GM12891 (cell line): ENCODE results near the gene NEK2.
"Not testable (repeated sequence)": the region's sequence is repeated elsewhere in the genome, so short reads cannot be mapped to it uniquely, and the experiment has no call there.

ENCODE experiments used
- DNase-seq: peaks from one replicate; pipeline ENCODE4 v3.0.0; 2011; ENCODE audit warnings: low spot score; ENCODE audit not compliant: insufficient read length
- FAIRE-seq: peaks from 2 replicates; lab custom pipeline; 2011; peaks lifted over from hg19 to GRCh38; lab: Jason Lieb, UNC
- PAX5 ChIP-seq: IDR thresholded peaks from 2 replicates; pipeline ENCODE4 v1.6.1; 2011; ENCODE audit warnings: low read length, moderate library complexity, mild to moderate bottlenecking; ENCODE audit not compliant: insufficient read depth, severe bottlenecking
- POLR2A ChIP-seq: IDR thresholded peaks from 2 replicates; pipeline ENCODE4 v1.6.1; 2011; ENCODE audit warnings: low read depth, low read length, control low read depth
- POLR2AphosphoS5 ChIP-seq: IDR thresholded peaks from 2 replicates; pipeline ENCODE4 v1.6.1; 2011; ENCODE audit warnings: low read depth, low read length, control low read depth
- POU2F2 ChIP-seq: IDR thresholded peaks from 2 replicates; pipeline ENCODE4 v1.6.1; 2011; ENCODE audit warnings: low read depth, mild to moderate bottlenecking, control low read depth, low read length, moderate library complexity
- SPI1 ChIP-seq: IDR thresholded peaks from 2 replicates; pipeline ENCODE4 v1.6.1; 2011; ENCODE audit warnings: low read depth, low read length, control low read depth
- TAF1 ChIP-seq: IDR thresholded peaks from 2 replicates; pipeline ENCODE4 v1.6.1; 2011; ENCODE audit warnings: low read depth, low read length, control low read depth

The NEK2 gene

DNA sequence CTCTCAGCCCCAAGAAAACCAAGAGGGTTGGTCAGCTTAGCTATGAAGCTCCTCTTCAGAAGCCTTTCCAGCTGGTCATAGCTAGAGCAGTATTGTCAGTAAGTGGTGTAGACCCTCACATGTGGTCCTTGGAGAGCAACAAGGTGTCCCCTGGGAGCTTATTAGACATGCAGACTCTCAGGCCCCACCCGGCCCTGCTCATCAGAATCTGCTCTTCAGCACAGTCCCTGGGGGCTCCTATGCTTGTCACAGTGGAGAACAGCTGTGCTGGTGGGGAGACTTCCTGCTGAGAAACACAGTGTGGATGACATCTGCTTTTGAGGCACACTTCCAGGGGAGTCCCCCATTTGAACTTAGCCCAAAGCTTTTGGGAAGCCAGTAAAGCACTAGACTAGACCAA lies 21.9 kb upstream of the NEK2 start:
- FAIRE-seq (peak; percentile 76), DNase-seq (no peak)
- TF ChIP-seq TAF1 (no peak), SPI1 (0 out of 2 replicates have a peak, but pooled peaks have one; percentile 30), POLR2A (no peak), POU2F2 (no peak), POLR2AphosphoS5 (no peak), PAX5 (no peak)

DNA sequence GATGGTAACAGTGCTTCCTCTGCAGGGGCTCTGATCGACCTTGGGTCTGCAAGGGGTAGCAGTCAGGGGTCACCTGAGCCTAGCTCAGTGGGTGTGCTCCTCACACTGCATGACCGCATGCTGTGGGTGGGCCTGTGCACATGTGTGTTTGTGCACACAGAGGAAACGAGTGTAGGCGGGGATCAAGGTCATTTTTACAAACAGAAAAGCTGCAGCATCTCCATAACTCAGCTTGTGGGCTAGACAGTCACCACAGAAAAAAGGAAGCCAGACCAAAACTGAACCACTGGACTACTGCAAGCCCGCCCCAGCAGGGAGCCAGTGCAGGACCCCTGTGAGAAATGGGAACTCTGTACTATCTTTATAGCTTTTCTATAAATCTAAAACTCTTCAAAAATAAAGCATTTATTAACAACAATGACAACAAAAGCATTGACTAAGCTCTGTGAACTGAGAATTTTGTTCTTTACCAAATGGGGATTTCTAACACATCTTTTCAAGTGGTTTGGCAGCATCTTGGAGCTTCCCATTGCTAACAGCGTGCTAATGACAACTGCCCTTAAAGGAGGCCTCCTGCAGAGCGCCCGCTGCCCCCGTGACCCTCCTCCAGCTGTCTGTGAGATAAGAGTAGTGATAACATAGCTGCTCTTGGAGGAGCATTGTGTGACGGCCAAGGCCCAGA lies 19.9 kb upstream of the NEK2 start:
- no peak for TF ChIP-seq TAF1
- TF ChIP-seq SPI1, result peak; percentile 89
- TF ChIP-seq POU2F2, result peak; percentile 85
- DNase-seq, result peak; percentile 31
- peak; percentile 98 for FAIRE-seq

DNA sequence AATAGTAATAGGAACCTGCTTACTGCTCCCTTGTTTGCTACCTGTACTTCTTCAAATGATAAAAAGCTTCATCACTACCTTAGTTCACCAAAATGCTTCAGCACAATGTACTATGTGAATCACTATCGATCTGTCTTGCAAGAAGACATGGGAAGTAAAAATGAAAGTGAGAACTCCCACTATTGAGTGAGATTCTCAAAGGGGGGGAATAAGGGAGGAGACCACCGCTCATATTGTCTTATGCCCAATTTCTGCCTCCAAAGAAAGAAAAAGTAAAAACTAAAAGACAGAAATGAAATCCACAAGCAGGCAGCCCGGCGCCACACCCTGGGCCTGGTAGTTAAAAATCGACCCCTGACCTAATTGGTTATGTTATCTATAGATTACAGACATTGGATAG lies 18.5 kb upstream of the NEK2 start:
- DNase-seq, FAIRE-seq: not testable (repeated sequence)

DNA sequence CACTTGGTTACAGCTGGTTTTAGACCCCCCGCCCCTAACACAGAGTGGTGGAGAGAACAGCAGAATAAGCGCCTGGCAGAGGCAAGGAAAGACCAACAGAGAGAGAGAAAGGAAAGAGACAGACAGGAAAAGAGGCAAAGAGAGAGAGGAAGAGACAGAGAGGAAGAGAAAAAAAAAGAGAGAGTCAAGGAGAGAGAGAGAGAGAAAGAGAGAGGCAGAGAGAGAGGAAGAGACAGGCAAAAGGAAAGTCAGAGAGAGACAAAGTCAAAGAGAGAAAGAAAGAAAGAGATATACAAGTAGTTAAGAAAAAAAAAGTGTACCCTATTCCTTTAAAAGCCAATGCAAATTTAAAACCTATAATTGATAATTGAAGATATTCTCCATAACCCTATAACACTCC lies 13.0 kb upstream of the NEK2 start:
- FAIRE-seq, result no peak
- no peak for DNase-seq
- TF ChIP-seq POLR2A (no peak), PAX5 (no peak), TAF1 (no peak), SPI1 (no peak), POLR2AphosphoS5 (no peak), POU2F2 (no peak)

DNA sequence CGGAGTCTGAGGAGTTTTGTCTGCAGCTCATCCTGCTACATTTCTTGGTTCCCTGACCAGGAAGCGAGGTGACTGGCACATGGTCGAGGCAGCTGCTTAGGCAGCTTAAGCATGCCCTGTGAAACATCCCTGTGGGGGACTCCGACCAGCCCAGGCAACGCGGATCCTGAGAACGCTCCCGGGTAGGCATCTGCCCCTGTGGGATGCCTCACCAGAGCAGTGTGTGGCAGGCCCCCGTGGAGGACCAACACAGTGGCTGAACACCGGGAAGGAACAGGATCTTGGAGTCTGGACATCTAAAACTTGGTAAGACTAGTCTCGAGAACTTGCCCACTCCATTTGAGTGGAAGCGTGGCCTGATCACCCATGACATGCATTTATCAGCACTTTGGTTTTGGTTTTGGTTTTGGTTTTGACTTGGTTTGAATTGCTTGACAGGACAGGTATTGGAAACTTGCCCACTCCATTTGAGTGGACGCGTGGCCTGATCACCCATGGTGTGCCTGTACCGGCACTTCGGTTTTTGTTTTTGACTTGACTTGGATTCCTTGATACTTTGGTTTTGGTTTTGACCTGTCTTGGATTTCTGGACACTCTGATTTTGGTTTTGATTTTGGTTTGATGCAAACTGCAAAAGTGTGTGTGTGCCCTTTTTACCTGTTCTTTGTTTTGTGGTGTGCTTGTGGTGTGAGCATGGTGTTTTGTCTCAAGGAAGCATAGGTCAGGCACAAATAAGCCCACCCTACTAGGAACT lies 12.2 kb upstream of the NEK2 start:
- FAIRE-seq, result peak; percentile 31
- no peak for DNase-seq
- no peak for TF ChIP-seq SPI1
- TF ChIP-seq POLR2A, result no peak
- no peak for TF ChIP-seq TAF1
- TF ChIP-seq POU2F2, result no peak
- TF ChIP-seq PAX5, result no peak
- no peak for TF ChIP-seq POLR2AphosphoS5

DNA sequence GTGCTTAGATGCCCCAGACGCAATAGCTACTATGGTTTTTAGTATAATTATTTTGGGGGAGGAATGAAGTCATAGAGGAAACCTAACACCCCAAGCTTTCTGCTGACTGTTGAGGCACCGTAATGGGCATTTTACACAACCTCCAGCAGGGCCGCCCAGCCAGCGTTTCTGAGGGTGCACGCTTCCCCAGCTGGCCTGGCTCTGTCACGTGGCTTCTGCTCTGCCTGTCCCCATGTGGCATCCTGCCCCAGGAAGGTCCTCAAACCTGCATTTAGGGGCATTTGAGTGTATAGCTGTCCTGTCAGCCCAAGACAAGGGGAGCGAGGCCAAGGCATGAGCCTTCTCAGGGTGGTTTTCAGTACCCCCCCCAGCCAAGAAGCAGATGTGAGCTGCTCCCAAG lies 10.4 kb upstream of the NEK2 start:
- FAIRE-seq (no peak), DNase-seq (no peak)

DNA sequence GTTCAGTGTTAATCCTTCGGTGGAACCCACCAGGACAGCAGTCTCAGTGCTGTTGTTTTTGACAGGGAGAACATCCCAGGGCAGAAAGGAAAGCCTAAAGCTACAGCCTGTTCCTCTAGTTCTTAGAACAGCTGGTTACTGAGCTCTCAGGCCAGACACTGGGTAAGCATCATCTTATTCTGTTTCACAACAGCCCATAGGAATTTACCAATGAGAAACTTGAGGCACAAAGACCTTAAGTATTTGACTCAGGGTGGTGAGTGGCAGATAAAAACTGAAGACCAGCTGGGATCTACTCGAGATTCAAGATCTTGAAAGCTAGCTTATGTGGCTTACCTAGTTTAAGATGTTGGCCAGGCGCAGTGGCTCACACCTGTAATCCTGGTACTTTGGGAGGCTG lies 9.4 kb upstream of the NEK2 start:
- TF ChIP-seq POLR2A, result no peak
- no peak for TF ChIP-seq TAF1
- no peak for TF ChIP-seq POU2F2
- TF ChIP-seq SPI1, result no peak
- TF ChIP-seq POLR2AphosphoS5, result no peak
- no peak for TF ChIP-seq PAX5
- FAIRE-seq (no peak), DNase-seq (no peak)

More for the DNA sequence above, 10.4 kb upstream of the NEK2 start:
- no peak for TF ChIP-seq TAF1
- no peak for TF ChIP-seq POU2F2
- no peak for TF ChIP-seq POLR2A
- no peak for TF ChIP-seq PAX5
- no peak for TF ChIP-seq SPI1
- no peak for TF ChIP-seq POLR2AphosphoS5

DNA sequence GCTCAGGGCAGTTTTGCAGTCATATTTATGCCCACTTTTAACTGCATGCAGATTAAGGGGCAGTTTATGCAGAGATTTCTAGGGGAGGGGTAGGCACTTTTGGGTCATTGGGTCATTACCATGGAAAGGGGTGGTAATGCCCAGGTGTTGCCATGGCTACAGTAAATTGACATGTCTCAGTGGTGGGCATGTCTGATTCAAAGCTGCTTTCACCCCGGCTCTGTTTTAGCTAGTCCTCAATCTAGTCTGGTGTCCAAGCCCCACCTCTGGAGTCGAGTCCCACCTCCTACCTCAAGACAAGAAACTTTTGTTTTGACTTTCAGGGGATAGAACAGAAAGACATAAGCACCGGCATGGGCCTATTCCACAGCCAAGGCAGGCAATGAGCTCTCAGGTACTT lies 8.9 kb upstream of the NEK2 start:
- DNase-seq (no peak), FAIRE-seq (no peak)
- no peak for TF ChIP-seq PAX5
- TF ChIP-seq SPI1, result no peak
- no peak for TF ChIP-seq POLR2A
- TF ChIP-seq POLR2AphosphoS5, result no peak
- TF ChIP-seq POU2F2, result no peak
- TF ChIP-seq TAF1, result no peak

DNA sequence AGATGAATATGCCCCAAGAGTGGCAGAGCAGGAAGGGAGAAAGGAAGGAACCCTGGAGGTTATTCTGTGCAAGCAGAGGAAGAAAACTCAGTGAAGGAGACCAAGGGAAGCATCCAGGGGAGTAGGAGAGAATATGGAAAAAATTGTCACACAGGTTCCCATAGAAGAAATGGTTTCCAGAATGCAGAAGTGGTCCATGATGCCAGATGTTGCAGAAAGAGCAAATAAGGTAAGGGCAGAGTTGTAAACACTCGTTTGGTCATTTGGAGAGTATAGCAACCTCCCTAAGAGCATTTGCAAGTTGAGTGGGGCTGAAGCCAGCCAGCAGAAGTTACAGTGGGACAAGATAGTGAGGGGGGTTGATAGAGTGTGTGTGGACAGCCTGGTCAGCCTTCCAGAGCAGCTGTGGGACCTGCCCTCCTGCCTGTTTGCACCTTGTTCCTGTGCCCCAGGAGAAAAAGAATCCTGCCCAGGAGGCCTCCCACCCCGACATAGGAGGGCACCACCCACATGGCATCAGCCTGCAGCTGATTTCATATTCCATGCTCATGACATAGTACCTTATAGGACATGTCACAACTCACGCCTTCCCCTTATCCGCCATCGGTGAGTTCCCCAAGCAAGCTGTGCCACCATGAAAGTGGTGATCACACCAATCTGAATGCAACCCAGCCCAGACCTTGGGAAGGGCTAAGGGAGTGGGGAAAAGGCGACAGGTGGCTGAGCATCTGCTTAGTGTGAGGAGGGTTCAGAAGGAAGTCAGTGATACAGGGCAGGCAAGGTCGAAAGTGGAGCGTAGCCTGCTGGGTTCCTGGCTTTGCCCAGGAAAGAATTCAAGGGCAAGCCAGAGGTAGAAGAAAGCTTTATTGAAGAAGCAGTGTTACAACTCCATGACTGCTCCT lies 8.2 kb upstream of the NEK2 start:
- FAIRE-seq, result no peak
- TF ChIP-seq SPI1 (peak; percentile 55; the same call in 1 of the 2 replicates), POU2F2 (no peak)
- no peak for DNase-seq

DNA sequence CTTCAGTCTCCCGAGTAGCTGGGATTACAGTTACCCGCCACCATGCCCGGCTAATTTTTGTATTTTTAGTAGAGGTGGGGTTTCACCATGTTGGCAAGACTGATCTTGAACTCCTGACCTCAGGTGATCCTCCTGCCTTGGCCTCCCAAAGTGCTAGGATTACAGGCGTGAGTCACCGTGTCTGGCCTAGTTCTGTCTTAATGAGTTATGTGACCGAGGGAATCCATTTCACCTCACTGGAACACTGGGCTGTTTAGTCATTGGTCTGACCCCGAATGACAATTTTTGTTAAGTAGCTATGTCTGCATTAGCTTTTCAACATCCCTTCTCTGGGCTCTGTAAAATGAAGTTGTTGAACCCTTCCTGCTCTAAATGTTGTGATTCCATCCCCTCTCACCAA lies 6.8 kb upstream of the NEK2 start:
- DNase-seq, FAIRE-seq: not testable (repeated sequence)
